ENCODE results near the gene CABCOCO1. TPM values are rescaled to one million over a fixed set of nuclear protein-coding genes. Genes with fewer than 3 reads are reported as not detected.
A peak's percentile ranks its signal among the peaks of the same experiment; 100 is the strongest.

Gene CABCOCO1
- total and polyA plus RNA-seq, 9 of the 15 experiments (the other 6 are each of a cell fraction or from before 2014, with no cell fraction given): 0.04 TPM; not detected in 8

DNA sequence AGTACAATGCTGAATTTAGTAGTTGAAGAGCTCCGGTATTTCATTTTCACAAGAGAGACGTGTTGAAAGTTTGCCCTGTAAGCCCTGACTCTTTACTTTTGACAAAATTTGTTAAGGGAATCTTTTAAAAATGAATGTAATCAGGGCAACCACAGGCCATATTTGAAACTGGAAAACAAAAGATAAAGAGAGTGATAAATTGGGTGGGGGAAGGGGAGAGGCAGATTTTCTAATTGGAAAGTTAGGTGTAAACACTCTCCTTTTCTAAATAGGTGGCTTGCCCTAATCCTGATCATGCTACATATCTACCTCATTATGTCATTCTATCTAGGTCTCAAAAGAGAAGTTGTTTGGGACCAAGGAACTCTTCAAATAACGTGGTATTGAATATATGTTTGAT, 90.7 kb downstream of the CABCOCO1 start (continued):
- peak; percentile 9; the same call in 1 of the 2 replicates for TF ChIP-seq TEAD4 (IDR thresholded peaks at IDR 0.05; ENCODE audit: low read length)
- TF ChIP-seq TEAD4 (CRISPR knock-in tag; IDR thresholded peaks at IDR 0.05; ENCODE audit: borderline replicate concordance): no peak
- no peak for TF ChIP-seq NR4A1 (CRISPR knock-in tag; IDR thresholded peaks at IDR 0.05)
- TF ChIP-seq NR4A1 (tag; IDR thresholded peaks at IDR 0.05): no peak
- peak; percentile 24 for TF ChIP-seq MEIS2 (IDR thresholded peaks at IDR 0.05; ENCODE audit: partially characterized antibody)
- TF ChIP-seq TCF3 (CRISPR knock-in tag; IDR thresholded peaks at IDR 0.05): no peak
- TF ChIP-seq SP1 (CRISPR knock-in tag; IDR thresholded peaks at IDR 0.05): no peak
- TF ChIP-seq ZSCAN29 (IDR thresholded peaks at IDR 0.05): no peak
- TF ChIP-seq SMAD3 (CRISPR knock-in tag; conservative IDR thresholded peaks at IDR 0.05): no peak
- no peak for TF ChIP-seq STAT5A (IDR thresholded peaks at IDR 0.05; ENCODE audit: borderline replicate concordance, low read length)
- TF ChIP-seq MTA2 (IDR thresholded peaks at IDR 0.05; ENCODE audit: low read depth): no peak
- TF ChIP-seq RBM39 (optimal IDR thresholded peaks at IDR 0.05; ENCODE audit: low read depth, low read length): no peak
- TF ChIP-seq, protein P1, sequence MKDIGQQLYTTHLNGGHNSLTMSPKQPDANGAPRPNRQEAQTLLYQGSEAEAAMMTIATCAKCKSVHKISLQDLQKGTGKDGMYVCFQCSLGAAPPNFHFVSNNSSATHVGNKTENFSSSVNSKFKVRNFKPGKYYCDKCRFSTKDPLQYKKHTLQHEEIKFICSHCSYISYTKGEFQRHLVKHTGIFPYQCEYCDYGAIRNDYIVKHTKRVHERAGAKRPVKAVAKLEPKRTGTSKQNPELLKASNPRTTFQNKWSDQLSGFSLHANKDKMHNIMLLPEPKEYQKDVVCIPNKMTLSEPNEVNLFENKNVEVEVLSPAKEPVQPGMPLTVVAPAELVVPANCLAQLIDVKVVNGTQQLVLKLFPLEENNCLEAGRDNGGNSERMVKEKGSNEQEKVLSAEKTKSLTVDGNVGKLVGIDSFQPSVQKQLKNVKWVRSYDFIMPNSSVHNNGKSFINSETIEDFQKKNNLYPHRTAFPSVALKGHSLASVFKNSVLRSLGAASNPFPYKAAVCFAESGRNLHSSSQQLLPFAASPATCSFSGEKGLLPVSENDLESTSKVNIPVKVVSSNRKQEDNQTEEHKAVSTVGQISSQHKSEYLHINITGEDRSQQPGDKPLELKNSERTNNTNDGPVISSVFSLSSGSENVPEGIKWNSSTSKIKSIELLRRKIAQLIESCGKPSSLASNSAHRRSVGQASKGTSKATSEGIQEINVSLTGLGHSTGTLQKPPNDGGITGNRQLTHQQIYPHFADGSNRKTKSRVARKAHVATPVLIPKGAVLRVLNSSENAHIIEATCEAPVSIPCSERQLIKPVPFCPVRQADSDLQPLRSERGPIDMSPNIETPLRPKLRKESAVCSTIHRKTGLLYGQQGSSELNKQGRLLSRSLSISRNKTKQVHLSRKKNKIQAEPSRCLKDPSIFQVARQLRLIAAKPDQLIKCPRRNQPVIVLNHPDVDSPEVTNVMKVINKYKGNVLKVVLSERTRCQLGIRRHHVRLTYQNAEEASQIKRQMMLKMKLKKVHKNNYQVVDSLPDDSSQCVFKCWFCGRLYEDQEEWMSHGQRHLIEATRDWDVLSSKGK (CRISPR knock-in tag; IDR thresholded peaks at IDR 0.05): no peak
- TF ChIP-seq SNRNP70 (optimal IDR thresholded peaks at IDR 0.05; ENCODE audit: low read depth, low read length): no peak
- TF ChIP-seq U2AF1 (optimal IDR thresholded peaks at IDR 0.05; ENCODE audit: low read depth, low read length): no peak
- TF ChIP-seq, protein P2, sequence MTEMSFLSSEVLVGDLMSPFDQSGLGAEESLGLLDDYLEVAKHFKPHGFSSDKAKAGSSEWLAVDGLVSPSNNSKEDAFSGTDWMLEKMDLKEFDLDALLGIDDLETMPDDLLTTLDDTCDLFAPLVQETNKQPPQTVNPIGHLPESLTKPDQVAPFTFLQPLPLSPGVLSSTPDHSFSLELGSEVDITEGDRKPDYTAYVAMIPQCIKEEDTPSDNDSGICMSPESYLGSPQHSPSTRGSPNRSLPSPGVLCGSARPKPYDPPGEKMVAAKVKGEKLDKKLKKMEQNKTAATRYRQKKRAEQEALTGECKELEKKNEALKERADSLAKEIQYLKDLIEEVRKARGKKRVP (CRISPR knock-in tag; IDR thresholded peaks at IDR 0.05): no peak
- TF ChIP-seq MYC (IDR thresholded peaks at IDR 0.05; ENCODE audit: low read depth, low read length): no peak
- TF ChIP-seq MYC (CRISPR knock-in tag; IDR thresholded peaks at IDR 0.05; ENCODE audit: borderline replicate concordance, low read depth): no peak
- peak; percentile 37; the same call in 1 of the 2 replicates for TF ChIP-seq SMARCE1 (IDR thresholded peaks at IDR 0.05)
- no peak for TF ChIP-seq MAFF (IDR thresholded peaks at IDR 0.05; ENCODE audit: low read length)
- TF ChIP-seq, protein P3, sequence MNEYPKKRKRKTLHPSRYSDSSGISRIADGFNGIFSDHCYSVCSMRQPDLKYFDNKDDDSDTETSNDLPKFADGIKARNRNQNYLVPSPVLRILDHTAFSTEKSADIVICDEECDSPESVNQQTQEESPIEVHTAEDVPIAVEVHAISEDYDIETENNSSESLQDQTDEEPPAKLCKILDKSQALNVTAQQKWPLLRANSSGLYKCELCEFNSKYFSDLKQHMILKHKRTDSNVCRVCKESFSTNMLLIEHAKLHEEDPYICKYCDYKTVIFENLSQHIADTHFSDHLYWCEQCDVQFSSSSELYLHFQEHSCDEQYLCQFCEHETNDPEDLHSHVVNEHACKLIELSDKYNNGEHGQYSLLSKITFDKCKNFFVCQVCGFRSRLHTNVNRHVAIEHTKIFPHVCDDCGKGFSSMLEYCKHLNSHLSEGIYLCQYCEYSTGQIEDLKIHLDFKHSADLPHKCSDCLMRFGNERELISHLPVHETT (CRISPR knock-in tag; conservative IDR thresholded peaks at IDR 0.05 in 1 of 2, IDR thresholded peaks at IDR 0.05 in 1 of 2): no peak
- no peak for TF ChIP-seq ZNF584 (CRISPR knock-in tag; IDR thresholded peaks at IDR 0.05; ENCODE audit: low read depth)
- TF ChIP-seq BRCA1 (IDR thresholded peaks at IDR 0.05): no peak
- TF ChIP-seq BRCA1 (CRISPR knock-in tag; IDR thresholded peaks at IDR 0.05): no peak
- no peak for TF ChIP-seq PHB (CRISPR knock-in tag; IDR thresholded peaks at IDR 0.05)
- TF ChIP-seq CREM (IDR thresholded peaks at IDR 0.05; ENCODE audit: low read depth): no peak
- no peak for TF ChIP-seq NONO (IDR thresholded peaks at IDR 0.05; ENCODE audit: low read depth in 2 of 2, low read length in 1 of 2)
- no peak for TF ChIP-seq ZNF785 (CRISPR knock-in tag; IDR thresholded peaks at IDR 0.05)

Measured in K562 (cell line).